ENCODE results near the gene GALNTL6.

Gene GALNTL6

GRCh38 chr4:171812665-171813525 is at the start of gene GALNTL6:
Gene GALNTL6, plus strand, starts transcription at chr4:171813404.
- DNase-seq = no peak

GRCh38 chr4:171765514-171765913 is 47.7 kb upstream of the GALNTL6 start:
- no peak for DNase-seq

- DNase-seq = no peak
Observed at GRCh38 chr4:171774642-171775190, 38.5 kb upstream of the GALNTL6 start.

GRCh38 chr4:171779301-171779700 is 33.9 kb upstream of the GALNTL6 start:
- no peak for DNase-seq

- DNase-seq = no peak
Observed at GRCh38 chr4:171785388-171785787, 27.8 kb upstream of the GALNTL6 start.

GRCh38 chr4:171793723-171794122 is 19.5 kb upstream of the GALNTL6 start:
- no peak for DNase-seq

GRCh38 chr4:171794528-171794927 is 18.7 kb upstream of the GALNTL6 start:
- no peak for DNase-seq

GRCh38 chr4:171809854-171810253 is 3.4 kb upstream of the GALNTL6 start:
- DNase-seq = no peak

GRCh38 chr4:171812333-171812664 is 905 bp upstream of the GALNTL6 start:
- no peak for DNase-seq

- DNase-seq = no peak
Observed at GRCh38 chr4:171813526-171814250, 484 bp downstream of the GALNTL6 start.

GRCh38 chr4:171814545-171814944 is 1.3 kb downstream of the GALNTL6 start:
- DNase-seq = no peak

GRCh38 chr4:171817026-171817425 is 3.8 kb downstream of the GALNTL6 start:
- no peak for DNase-seq

GRCh38 chr4:171834640-171835039 is 21.4 kb downstream of the GALNTL6 start:
- DNase-seq = no peak

GRCh38 chr4:171843456-171843855 is 30.3 kb downstream of the GALNTL6 start:
- DNase-seq = no peak

- DNase-seq = no peak
Observed at GRCh38 chr4:171846232-171846631, 33.0 kb downstream of the GALNTL6 start.

- no peak for DNase-seq
Observed at GRCh38 chr4:171846893-171847292, 33.7 kb downstream of the GALNTL6 start.

- DNase-seq = no peak
Observed at GRCh38 chr4:171847751-171848150, 34.5 kb downstream of the GALNTL6 start.

- DNase-seq = no peak
Observed at GRCh38 chr4:171849686-171850222, 36.5 kb downstream of the GALNTL6 start.

- DNase-seq = no peak
Observed at GRCh38 chr4:171851295-171851694, 38.1 kb downstream of the GALNTL6 start.

- DNase-seq = no peak
Observed at GRCh38 chr4:171857302-171858012, 44.3 kb downstream of the GALNTL6 start.

- no peak for DNase-seq
Observed at GRCh38 chr4:171875291-171875690, 62.1 kb downstream of the GALNTL6 start.

- DNase-seq = no peak
Observed at GRCh38 chr4:171876636-171877035, 63.4 kb downstream of the GALNTL6 start.

- no peak for DNase-seq
Observed at GRCh38 chr4:171880136-171880535, 66.9 kb downstream of the GALNTL6 start.

All from CD4-positive, alpha-beta T cell treated with Interleukin-6 for 4 hours (primary cell).